Measurements from ENCODE around the gene KRTAP12-2. TPM values are rescaled to one million over a fixed set of nuclear protein-coding genes. Genes with fewer than 3 reads are reported as not detected.

Gene KRTAP12-2
- total RNA-seq, 2 donors from 2014 or later = not detected

DNA sequence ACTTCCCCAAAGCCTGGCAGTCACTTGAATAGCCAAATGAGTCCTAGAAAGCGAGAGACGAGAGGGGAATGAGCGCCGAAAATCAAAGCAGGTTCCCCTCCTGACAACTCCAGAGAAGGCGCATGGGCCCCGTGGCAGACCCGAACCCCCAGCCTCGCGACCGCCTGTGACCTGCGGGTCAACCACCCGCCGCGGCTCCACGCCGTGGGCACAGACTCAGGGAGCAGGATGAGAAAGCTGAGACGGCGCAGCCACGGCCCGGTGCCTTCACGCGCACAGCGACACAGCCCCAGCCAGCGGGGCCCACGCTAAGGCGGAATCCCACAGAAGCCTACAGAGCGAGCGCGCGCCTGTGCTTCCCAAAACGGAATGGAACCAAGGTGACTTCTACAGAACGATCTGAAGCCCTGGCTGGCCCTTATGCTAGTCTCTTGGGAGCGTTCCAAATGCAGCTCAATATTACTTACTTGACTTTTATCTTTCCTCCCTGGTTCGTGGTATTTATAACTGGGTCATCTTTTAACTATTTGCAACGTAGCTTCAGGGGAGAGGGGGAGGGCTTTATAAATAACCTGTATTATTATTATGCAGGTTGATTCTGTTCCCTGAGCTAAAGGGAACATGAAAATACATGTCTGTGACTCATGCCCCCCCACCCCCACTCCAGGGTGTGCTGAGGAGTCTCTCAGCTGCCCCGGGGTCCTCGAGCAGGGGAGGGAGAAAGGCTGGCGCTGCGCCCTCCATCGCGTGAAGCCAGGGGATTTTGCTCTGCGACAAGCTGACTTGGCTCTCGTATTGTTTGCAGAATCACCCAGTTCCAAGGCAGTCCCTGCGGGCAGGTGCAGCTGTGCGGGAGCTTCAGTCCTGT, 42.9 kb upstream of the KRTAP12-2 start:
- DNase-seq (ENCODE audit: low spot score) = no peak
- no peaks in the 10 kb centered on the region for H3K9me3 ChIP-seq
- TF ChIP-seq, protein P1, sequence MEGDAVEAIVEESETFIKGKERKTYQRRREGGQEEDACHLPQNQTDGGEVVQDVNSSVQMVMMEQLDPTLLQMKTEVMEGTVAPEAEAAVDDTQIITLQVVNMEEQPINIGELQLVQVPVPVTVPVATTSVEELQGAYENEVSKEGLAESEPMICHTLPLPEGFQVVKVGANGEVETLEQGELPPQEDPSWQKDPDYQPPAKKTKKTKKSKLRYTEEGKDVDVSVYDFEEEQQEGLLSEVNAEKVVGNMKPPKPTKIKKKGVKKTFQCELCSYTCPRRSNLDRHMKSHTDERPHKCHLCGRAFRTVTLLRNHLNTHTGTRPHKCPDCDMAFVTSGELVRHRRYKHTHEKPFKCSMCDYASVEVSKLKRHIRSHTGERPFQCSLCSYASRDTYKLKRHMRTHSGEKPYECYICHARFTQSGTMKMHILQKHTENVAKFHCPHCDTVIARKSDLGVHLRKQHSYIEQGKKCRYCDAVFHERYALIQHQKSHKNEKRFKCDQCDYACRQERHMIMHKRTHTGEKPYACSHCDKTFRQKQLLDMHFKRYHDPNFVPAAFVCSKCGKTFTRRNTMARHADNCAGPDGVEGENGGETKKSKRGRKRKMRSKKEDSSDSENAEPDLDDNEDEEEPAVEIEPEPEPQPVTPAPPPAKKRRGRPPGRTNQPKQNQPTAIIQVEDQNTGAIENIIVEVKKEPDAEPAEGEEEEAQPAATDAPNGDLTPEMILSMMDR (IDR thresholded peaks at IDR 0.05) = no peak
- TF ChIP-seq POLR2A (IDR thresholded peaks at IDR 0.05) = no peak
- no peak for TF ChIP-seq POLR2AphosphoS5 (IDR thresholded peaks at IDR 0.05)
- H3K4me3 ChIP-seq = no peak overlapping the region
- H3K27ac ChIP-seq = no peak overlapping the region
- peaks cover 45% of the 10 kb centered on the region for H3K27me3 ChIP-seq (replicated peaks; ENCODE audit: insufficient read depth)
- no peaks in the 10 kb centered on the region for H3K4me1 ChIP-seq (replicated peaks)
- intact Hi-C loops (cut with DNase I) = no loop called here
- no peaks in the 10 kb centered on the region for H3K36me3 ChIP-seq
- WGBS = 1% methylated on average over 44 of the region's 45 CpGs

DNA sequence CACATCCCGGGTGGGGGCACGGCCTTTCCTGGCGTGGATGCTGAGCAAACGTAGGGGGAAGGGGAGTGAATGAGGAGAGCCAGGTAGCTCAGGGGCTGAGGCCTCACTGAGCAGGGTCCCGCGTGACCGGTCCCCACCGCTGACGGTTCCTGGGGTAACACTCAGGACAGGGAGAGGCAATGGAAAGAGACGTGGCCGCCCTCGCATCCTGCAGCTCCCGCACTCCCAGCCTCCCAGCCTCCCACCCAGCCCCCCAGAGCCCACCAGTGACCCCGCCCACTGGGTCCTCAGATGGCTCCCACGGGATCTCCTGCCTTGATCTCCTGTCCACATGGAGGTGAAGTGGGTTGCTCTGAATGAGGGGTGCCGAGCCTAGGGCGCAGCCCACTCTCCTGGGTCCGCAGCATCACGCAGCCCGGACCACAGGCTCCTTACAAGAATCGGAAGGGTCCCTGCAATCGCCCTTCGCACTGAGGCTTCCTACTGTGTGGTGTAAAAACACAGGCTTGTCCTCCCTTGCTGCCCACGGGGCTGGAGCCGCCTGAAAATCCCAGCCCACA, 42.2 kb upstream of the KRTAP12-2 start:
- H3K4me3 ChIP-seq = no peak overlapping the region
- WGBS = 7% methylated on average over 25 of the region's 25 CpGs
- DNase-seq (ENCODE audit: low spot score) = no peak

DNA sequence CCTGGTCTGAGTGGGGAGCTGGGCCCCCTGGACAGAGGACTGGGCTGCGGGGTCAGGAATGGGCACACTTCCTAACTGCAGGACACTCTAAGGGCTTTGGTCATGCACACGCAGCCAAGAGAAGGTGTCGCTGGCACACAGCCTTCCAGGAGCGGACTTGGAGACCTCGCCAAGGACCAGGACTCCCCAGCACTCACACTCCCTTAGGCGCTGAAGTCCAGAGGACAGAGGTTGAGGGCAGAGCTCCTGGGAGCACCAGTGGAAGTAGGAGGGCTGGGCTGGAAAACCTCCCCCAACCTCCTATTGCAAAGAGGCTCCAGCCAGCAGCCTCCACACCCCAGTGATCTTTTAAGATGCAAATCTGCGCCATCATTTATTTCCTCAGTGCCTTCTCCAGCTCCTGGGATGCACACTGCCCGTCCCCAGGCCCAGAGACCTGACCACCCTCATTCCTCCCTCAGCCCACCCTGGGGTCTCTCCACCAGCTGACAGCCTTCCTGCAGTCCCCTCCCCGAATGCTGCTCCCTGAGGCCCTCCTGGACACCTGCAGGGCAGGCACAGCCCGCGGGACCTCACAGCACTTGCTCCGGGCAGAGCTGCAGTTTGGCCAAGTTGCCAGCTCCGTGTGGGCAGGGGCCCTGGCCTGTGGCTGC, 41.6 kb upstream of the KRTAP12-2 start:
- intact Hi-C loops (cut with DNase I) = no loop called here
- H3K9me3 ChIP-seq = no peaks in the 10 kb centered on the region
- H3K27me3 ChIP-seq (replicated peaks; ENCODE audit: insufficient read depth) = peaks cover 40% of the 10 kb centered on the region
- H3K36me3 ChIP-seq = no peaks in the 10 kb centered on the region
- no peaks in the 10 kb centered on the region for H3K4me1 ChIP-seq (replicated peaks)
- no peak overlapping the region for H3K27ac ChIP-seq
- no peak for DNase-seq (ENCODE audit: low spot score)
- no peak for TF ChIP-seq POLR2A (IDR thresholded peaks at IDR 0.05)
- 16% methylated on average over 13 of the region's 13 CpGs for WGBS
- H3K4me3 ChIP-seq = no peak overlapping the region

More for the DNA sequence above, 42.2 kb upstream of the KRTAP12-2 start:
- intact Hi-C loops (cut with DNase I) = no loop called here
- Histone ChIP-seq H3K27me3 (replicated peaks; ENCODE audit: insufficient read depth) (peaks cover 44% of the 10 kb centered on the region), H3K27ac (no peak overlapping the region), H3K36me3 (no peaks in the 10 kb centered on the region), H3K4me1 (replicated peaks) (no peaks in the 10 kb centered on the region), H3K9me3 (no peaks in the 10 kb centered on the region)
- TF ChIP-seq, protein P1 (IDR thresholded peaks at IDR 0.05) = no peak
- TF ChIP-seq POLR2A (IDR thresholded peaks at IDR 0.05) = no peak
- no peak for TF ChIP-seq POLR2AphosphoS5 (IDR thresholded peaks at IDR 0.05)

DNA sequence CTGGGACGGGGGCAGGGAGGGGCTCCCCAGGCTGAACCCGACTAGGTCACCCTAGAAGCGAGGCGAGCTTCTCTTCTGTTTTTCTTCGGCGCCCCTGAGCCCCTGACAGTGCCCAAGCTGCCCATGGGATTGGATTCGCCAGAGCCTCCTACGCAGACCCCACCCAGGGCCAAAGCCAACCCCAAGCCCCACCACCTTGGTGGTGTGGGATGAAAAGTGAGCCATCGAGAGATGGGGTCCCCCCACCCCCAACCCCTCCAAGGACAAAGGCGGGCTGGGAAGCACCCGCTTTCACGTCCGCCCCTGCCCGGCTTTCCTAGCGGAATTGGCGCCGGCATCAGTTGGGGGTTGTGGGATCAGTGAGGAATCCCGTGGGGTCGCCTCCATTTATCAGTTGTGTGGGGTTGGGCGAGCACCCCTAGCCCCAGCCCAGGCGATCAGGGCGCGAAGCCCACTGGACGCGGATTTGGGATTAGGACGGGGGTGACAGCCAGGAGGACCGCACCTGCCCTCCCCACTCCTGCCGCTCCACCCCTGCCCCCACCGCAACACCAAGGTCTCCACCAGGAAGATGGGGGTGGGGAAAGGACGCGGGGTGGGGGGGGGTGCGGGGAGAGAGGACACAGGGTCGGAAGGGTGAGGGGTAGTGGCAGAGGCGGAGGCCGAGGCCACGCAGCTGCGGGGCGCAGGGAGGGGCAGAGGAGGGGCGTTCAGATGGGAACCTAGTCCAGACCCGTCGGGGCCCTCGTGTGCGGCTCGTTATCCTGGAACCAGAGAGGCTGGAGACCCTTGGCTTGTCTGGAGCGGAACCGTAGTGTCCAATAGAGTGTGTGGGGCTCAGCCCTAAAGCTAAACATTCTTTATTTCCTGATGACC, 40.2 kb upstream of the KRTAP12-2 start:
- H3K4me3 ChIP-seq = no peak overlapping the region
- WGBS = 8% methylated on average over 45 of the region's 46 CpGs
- no peaks in the 10 kb centered on the region for H3K9me3 ChIP-seq
- H3K4me1 ChIP-seq (replicated peaks) = no peaks in the 10 kb centered on the region
- intact Hi-C loops (cut with DNase I) = no loop called here
- peaks cover 28% of the 10 kb centered on the region for H3K27me3 ChIP-seq (replicated peaks; ENCODE audit: insufficient read depth)
- no peak for TF ChIP-seq POLR2AphosphoS5 (IDR thresholded peaks at IDR 0.05)
- no peak for TF ChIP-seq POLR2A (IDR thresholded peaks at IDR 0.05)
- TF ChIP-seq, protein P1 (IDR thresholded peaks at IDR 0.05) = no peak
- H3K27ac ChIP-seq = no peak overlapping the region
- DNase-seq (ENCODE audit: low spot score) = no peak
- H3K36me3 ChIP-seq = no peaks in the 10 kb centered on the region

All from prostate gland (tissue), 2 donors.